Adipocyte (in vitro differentiated cells): ENCODE data around the gene EYA4.
A peak's percentile ranks its signal among the peaks of the same experiment; 100 is the strongest.

Source experiments
- DNase-seq: peaks from one replicate; pipeline ENCODE4 v3.0.0-alpha.2; 2015; ENCODE audit warnings: low read depth
- H3K27me3 ChIP-seq: replicated peaks from 2 replicates; pipeline ENCODE4 v1.7.0; 2013; ENCODE audit warnings: mild to moderate bottlenecking, low read length, moderate library complexity; ENCODE audit not compliant: control insufficient read depth, insufficient read depth
- H3K36me3 ChIP-seq: 2 replicates; pipeline ENCODE4 v1.7.0; 2013; ENCODE audit warnings: low read length, mild to moderate bottlenecking, moderate library complexity; ENCODE audit not compliant: control insufficient read depth, insufficient read depth, severe bottlenecking
- H3K4me1 ChIP-seq: 2 replicates; pipeline ENCODE4 v1.7.0; 2013; ENCODE audit warnings: mild to moderate bottlenecking, low read length, moderate library complexity; ENCODE audit not compliant: control insufficient read depth, insufficient read depth
- H3K4me3 ChIP-seq: 2 replicates; pipeline ENCODE4 v1.7.0; 2013; ENCODE audit warnings: mild to moderate bottlenecking, low read length, moderate library complexity
- H3K9ac ChIP-seq: 2 replicates; pipeline ENCODE4 v1.7.0; 2013; ENCODE audit warnings: mild to moderate bottlenecking, low read length, moderate library complexity
- H3K9me3 ChIP-seq: 2 replicates; pipeline ENCODE4 v1.7.0; 2013; ENCODE audit warnings: mild to moderate bottlenecking, low read length, moderate library complexity; ENCODE audit not compliant: control insufficient read depth

EYA4 gene

DNA sequence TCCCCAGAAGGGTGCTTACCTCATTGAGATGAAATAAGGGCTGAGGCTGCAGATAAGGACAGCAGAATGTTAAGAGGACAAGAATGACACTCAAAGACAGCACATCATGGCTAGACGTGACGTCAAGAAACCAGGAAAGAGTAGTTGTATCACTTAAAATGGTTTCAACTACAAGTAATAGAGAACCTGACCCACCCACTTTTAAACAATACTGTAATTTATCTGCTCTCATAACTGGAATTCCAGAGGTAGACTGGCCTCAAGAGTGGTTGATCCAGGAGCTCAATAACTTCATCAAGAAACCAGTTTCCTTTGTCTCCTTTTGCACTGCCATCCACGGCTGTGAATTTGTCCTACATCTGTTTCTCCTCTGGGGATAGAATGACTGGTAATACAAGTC is 187.1 kb downstream of the EYA4 start:
- Histone ChIP-seq H3K27me3 (peaks cover 7% of the 10 kb centered on the region), H3K4me1 (peaks cover 12% of the 10 kb centered on the region), H3K9me3 (no peaks in the 10 kb centered on the region), H3K9ac (no peak overlapping the region), H3K4me3 (no peak overlapping the region), H3K36me3 (no peaks in the 10 kb centered on the region)
- no peak for DNase-seq

DNA sequence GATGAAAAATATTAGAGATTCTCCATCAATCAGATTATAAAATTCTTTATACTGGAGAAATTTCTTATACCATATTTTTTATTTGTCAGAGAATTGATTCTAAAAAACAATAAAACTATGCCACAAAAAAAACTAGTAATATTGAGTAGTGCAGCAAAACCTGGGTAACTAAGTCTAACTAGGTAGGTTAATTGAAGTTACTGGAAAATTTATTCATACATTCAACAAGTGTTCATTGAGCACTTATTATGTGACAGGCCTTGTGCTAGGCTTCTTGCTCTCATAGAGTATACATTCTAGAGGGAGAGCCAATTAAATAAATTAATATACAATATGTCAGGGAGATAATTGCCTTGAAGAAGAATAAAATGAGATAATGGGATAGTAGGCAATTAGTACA is 189.4 kb downstream of the EYA4 start:
- no peaks in the 10 kb centered on the region for H3K9me3 ChIP-seq

DNA sequence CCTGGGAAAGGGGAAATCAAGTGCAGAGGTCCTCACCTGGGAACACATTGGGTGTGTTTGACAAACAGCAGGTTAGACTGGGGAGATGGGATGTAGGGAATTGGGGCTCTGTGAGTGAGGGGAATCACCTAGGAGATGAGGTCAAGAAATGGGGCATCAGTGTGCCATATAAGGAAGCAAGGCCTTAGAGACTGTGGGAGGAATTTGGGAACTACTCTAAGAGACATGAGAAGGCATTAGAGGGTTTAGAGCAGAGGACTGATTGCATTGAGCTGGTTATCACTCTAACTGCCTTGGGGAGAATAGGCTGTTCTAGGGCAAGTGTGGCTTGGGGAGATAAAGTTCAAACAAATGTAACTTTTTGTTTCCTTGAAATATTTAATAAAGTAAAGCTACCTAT is 189.9 kb downstream of the EYA4 start:
- peaks cover 1% of the 10 kb centered on the region for H3K27me3 ChIP-seq
- no peak overlapping the region for H3K9ac ChIP-seq
- no peaks in the 10 kb centered on the region for H3K9me3 ChIP-seq
- H3K36me3 ChIP-seq = no peaks in the 10 kb centered on the region
- peaks cover 12% of the 10 kb centered on the region for H3K4me1 ChIP-seq
- DNase-seq = no peak
- H3K4me3 ChIP-seq = no peak overlapping the region

More for the DNA sequence above, 189.4 kb downstream of the EYA4 start:
- H3K36me3 ChIP-seq = no peaks in the 10 kb centered on the region
- DNase-seq = no peak
- H3K4me1 ChIP-seq = peaks cover 12% of the 10 kb centered on the region
- H3K4me3 ChIP-seq = no peak overlapping the region
- H3K27me3 ChIP-seq = peaks cover 6% of the 10 kb centered on the region
- no peak overlapping the region for H3K9ac ChIP-seq

DNA sequence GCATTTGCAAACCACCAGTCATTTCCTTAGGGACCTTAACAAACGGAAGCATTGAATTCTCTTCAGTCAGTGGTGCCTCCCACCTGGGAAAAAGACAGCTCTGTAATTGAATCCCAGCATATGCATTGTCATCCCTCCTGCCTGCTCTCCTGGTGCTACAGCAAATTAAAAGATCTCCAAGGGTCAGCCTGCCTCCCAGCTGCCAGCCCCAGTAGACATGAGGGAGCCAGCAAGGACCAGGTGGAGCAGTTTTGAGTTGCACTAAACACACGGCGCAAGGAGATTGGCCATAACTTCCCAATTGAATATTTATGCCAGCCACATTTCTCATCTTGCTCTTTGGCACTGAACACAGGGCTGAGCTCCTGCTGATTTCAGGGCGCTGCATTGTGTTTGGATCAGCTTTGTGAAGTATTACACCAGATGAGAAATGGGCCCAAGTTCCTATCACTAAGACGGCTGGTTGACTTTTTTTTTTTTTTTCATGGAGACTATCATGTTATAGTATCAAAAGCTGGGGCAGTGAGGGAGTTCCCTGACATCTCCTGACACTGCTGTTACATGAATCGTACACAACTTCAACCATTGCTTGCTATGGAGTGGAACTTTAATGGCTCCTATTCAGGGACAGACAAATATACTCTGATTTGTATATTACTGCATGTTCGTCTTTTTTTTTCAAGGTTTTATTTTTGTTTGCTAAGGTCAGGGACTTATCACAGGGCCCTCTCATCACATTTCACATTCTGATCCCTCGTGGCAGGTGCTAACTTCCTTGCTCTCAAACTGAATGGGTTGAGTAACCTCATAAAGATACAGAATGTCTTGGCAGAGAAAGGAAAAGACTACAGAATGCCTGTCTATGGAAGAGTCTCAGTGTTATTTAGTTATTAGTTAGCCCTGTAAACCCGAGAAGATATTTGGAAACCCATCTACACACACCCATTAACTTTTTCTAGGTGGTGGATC is 191.1 kb downstream of the EYA4 start:
- peaks cover 12% of the 10 kb centered on the region for H3K4me1 ChIP-seq
- DNase-seq = no peak
- H3K4me3 ChIP-seq = no peak overlapping the region
- H3K36me3 ChIP-seq = no peaks in the 10 kb centered on the region
- H3K9ac ChIP-seq = no peak overlapping the region
- H3K9me3 ChIP-seq = no peaks in the 10 kb centered on the region
- no peaks in the 10 kb centered on the region for H3K27me3 ChIP-seq

DNA sequence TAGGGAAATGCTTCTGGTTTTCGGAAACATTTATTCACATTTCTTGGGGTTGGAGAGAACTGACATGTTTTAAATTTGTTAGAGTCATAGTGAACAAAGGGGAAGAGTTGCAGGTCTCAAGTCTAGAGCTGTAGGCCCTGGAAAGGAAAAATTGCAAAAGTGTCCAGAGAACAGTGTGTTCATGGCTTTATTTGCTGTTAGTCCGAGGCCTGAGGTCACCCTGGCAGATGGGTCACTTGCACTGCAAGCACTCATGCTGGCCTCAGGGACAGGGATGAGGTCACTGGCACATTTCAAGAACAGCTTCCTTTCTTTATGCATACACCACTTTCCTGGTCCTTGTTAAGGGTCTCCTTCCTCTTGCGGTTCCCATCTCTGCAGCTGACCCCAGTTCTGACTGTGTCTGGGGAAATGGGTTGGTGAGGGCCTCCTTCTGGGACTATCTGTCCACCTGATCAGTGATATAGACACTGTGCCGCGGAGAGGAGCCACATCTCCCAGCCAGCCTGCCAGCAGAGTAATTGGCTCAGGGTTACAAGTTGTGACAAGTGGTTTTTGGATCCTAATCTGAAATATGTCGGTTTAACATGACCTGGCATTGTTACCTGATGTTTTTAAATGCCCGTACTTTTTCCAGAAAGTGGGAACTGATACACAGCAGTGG is 194.0 kb downstream of the EYA4 start:
- Histone ChIP-seq H3K4me3 (no peak overlapping the region), H3K4me1 (peaks cover 12% of the 10 kb centered on the region), H3K36me3 (no peaks in the 10 kb centered on the region), H3K9me3 (no peaks in the 10 kb centered on the region), H3K27me3 (no peaks in the 10 kb centered on the region), H3K9ac (no peak overlapping the region)
- no peak for DNase-seq

DNA sequence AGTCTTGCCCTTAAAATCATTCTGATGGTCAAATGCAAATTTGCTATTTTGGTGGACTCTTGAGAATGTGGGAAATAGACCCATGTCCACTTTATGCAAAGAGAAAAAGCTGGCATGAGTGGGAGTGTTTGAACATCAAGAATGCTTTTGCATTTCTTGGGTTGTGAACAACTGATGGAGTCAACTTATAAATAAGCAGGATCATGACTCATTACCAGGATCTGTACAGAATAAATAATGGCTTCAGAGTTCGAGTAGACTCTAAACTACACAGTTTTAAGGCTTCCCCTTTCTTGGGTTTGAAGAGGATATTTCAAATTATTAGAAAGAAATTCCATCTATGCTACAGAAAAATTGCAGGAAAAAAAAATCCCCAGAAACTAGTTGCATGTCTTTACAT is 195.5 kb downstream of the EYA4 start:
- H3K27me3 ChIP-seq = no peaks in the 10 kb centered on the region
- no peaks in the 10 kb centered on the region for H3K9me3 ChIP-seq
- H3K9ac ChIP-seq = no peak overlapping the region
- H3K4me1 ChIP-seq = peaks cover 8% of the 10 kb centered on the region
- peak; percentile 35 for DNase-seq
- no peaks in the 10 kb centered on the region for H3K36me3 ChIP-seq
- H3K4me3 ChIP-seq = no peak overlapping the region

DNA sequence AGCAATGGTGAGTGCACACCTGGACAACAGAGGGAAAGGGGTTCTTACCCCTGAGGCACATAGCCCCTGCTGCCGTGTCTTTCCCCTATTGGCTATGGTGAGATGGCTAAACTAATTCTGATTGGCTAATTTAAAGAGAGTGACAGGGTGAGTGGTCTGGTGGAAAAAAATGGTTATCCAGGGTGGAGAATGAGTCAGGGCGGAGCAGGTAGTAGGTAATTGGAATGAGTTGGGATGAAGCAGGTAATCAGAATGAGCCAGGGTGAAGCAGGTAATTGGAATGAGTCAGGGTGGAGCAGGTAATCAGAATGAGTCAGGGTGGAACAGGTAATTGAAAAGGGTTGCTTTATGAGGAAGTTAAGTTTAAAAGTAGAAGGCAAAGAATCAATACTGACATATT is 200.3 kb downstream of the EYA4 start:
- no peak overlapping the region for H3K4me3 ChIP-seq
- no peaks in the 10 kb centered on the region for H3K27me3 ChIP-seq
- no peaks in the 10 kb centered on the region for H3K36me3 ChIP-seq
- DNase-seq = no peak
- H3K9ac ChIP-seq = no peak overlapping the region
- peaks cover 6% of the 10 kb centered on the region for H3K4me1 ChIP-seq
- H3K9me3 ChIP-seq = no peaks in the 10 kb centered on the region

DNA sequence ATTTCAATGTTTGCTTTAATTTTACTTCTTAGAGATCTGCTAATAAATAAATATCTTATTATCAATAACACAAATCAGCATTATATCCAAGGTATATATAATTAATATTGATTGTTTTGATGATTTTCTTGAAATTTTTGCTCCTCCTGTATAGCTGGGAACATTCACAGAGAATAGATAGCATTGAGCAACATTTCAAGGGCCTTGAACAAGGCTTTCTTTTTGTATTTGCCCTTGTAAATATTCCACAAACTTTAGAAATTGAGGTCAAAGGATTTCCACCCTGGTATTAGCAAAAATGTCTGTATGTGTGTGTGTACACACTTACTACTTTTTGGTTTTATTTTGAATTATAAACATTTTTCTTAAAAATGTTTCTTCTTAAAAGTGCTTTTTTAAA is 205.6 kb downstream of the EYA4 start:
- H3K9ac ChIP-seq = no peak overlapping the region
- H3K9me3 ChIP-seq = no peaks in the 10 kb centered on the region
- no peak for DNase-seq
- no peaks in the 10 kb centered on the region for H3K27me3 ChIP-seq
- H3K4me1 ChIP-seq = peaks cover 23% of the 10 kb centered on the region
- H3K36me3 ChIP-seq = no peaks in the 10 kb centered on the region
- H3K4me3 ChIP-seq = no peak overlapping the region

DNA sequence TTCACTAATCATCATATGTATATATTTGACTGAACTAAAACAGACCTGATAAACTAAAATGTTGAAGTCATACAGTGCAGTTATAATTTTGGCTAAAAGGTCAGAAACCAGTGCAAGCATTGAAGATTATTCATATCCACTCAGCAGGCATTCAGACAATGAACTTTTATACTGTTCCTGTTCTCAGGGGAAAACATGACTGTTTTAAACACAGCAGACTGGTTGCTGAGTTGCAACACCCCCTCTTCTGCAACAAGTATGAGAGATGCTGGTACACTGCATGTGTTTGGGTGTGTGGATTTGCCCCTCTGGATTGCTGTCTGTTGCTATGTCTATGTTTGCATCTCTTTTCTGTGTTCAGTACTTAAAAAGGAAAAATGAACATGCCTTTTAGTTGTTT is 206.8 kb downstream of the EYA4 start:
- Histone ChIP-seq H3K36me3 (no peaks in the 10 kb centered on the region), H3K9ac (peak overlapping the region; percentile 46), H3K27me3 (no peaks in the 10 kb centered on the region), H3K9me3 (no peaks in the 10 kb centered on the region), H3K4me1 (peaks cover 23% of the 10 kb centered on the region), H3K4me3 (no peak overlapping the region)
- peak; percentile 76 for DNase-seq

DNA sequence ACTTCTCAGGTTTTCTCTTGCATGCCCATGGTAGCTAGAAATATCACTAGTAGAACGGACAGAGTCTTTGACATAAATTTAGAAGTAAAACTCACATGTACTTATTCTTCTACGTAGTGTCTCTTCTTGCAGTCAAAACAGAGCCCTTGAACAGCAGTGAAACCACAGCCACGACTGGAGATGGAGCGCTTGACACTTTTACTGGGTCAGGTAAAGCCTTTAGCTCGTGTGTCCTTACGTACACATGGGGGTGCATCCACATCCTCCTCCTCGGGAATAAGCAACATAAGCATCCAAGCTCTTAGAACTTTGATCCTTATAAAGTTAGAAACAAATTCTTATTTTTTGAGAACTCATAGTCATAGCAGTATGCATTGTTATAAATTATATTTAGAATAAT is 215.3 kb downstream of the EYA4 start:
- no peak for DNase-seq
- Histone ChIP-seq H3K9ac (no peak overlapping the region), H3K9me3 (no peaks in the 10 kb centered on the region), H3K4me1 (no peaks in the 10 kb centered on the region), H3K36me3 (no peaks in the 10 kb centered on the region), H3K27me3 (no peaks in the 10 kb centered on the region), H3K4me3 (no peak overlapping the region)

DNA sequence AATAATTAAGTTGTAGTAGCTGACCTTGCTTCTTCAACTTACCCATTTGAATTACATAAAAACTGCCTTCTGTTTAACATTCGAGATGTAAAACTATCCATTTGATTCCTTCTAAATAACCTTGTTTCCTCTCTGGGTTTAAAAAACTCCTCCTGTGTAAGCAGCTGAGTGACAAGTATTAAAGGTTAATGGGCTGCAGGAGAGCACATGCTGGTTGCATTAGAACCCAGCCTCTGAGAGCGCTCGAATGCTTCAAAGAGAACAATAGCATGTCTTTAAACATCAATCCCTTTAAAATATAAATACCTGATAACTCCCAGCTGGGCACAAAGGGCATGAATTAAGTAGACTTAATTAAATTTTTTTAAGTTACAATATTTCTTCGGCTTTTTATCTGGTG is 215.8 kb downstream of the EYA4 start:
- no peak overlapping the region for H3K9ac ChIP-seq

More for the DNA sequence above, 215.8 kb downstream of the EYA4 start:
- no peaks in the 10 kb centered on the region for H3K4me1 ChIP-seq
- H3K36me3 ChIP-seq = no peaks in the 10 kb centered on the region
- no peaks in the 10 kb centered on the region for H3K27me3 ChIP-seq
- H3K9me3 ChIP-seq = no peaks in the 10 kb centered on the region
- no peak for DNase-seq
- no peak overlapping the region for H3K4me3 ChIP-seq
